Smooth muscle cell of bladder (primary cell): Measurements from ENCODE around the gene HMGCLL1. TPM values are rescaled to one million over a fixed set of nuclear protein-coding genes. Genes with fewer than 3 reads are reported as not detected.

ENCODE experiments used
- total RNA-seq: library from RNA; depleted of rRNA; stranded (reverse); fragments of >200 nt; gene quantifications from 2 replicates; pipeline ENCODE4 v1.2.3, GENCODE V29; 2014

HMGCLL1 gene
- 0.18 and 0.28 TPM in 2 replicates for total RNA-seq

DNA sequence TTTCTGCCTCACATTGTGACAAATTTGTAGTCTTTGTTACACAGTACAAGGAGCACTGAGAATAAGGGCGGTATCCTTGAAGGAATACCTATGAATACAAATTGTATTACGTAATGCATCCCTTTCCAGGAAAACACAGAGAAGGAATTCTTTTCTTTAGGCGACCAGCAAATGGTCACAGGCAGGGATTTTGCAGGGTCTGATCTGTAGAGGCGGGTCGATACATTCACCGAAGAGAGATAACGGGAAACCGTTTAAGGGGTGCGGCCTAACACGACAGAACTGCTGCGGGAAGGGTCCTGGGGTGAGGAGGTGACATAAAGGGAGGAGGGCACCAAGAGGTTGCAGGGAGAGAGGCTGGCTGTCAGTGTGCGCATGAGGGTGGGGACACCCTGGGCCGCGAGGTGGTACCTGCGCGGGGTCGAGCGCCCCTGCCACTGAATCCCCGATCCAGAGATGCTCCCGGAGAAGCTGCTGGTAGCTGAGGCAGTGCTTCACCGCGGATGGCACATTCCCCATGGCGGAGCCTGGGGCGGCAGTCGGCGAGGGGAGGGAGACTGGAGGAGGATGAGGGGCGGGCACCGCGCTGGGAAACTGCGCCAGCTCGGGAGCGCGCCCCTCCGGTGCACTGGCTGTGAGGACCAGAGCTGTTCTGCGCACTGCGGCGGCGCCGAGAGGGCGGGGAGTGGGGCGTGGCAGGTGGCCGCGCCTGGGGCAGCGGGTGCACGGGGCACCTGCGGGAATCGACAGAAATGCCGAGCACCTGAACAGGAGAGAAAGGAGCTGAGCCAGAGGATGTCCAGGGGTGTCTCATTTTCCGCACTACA lies at the start of gene HMGCLL1:
Gene HMGCLL1 (minus strand): TSS at position 656 of the 827 bp plus-strand sequence. CDS start 137 bp downstream, at position 519.

